ENCODE data around the gene AP2A2.

Gene AP2A2

DNA sequence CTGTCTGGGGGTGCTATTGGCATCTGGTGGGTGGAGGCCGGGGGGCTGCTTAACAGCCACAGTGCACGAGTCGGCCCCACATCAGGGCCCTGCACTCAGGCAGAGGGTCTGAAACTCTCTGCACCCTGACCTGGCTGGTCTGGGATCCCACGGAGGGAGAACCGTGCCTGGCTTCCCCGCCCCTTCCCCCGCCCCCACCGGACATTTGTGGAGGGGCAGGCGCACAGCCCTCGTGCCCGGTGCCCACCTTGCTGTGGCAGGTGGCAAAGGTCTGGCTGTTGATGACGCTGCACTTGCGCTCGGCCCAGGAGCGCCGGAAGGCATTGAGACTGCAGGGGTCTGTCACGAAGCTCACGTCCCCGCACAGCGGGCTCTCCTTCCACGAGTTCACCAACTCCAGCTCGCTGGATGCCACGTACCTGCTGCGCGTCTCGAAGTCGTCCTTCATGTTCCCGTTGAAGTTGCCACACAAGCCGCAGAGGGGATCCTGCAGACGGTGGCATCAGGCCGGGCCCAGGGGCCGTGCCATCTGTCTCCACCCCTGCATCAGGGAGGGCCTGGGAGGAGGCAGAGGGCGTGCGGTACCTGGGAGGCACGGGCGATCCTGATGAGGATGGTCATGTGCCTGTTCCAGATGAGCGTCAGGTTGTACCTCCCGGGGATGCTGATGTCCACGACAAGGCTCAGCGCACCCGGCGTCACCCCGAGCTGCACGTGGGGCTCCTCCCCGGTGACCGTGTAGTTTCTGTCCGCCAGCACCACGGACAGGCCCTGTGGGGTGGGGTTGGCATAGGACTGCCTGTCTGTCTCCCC, 99.1 kb downstream of the AP2A2 start:
- H3K27me3 ChIP-seq (ENCODE audit: control insufficient read depth, insufficient read depth, low read length) = no peaks in the 10 kb centered on the region
- H3K4me3 ChIP-seq (ENCODE audit: low read length) = no peak overlapping the region
- H3K4me1 ChIP-seq (ENCODE audit: control insufficient read depth, insufficient read depth, low read length) = no peaks in the 10 kb centered on the region
- no peaks in the 10 kb centered on the region for H3K36me3 ChIP-seq (ENCODE audit: insufficient read depth, low read length)
- no peak overlapping the region for H3K4me2 ChIP-seq (ENCODE audit: low read length)
- no peak overlapping the region for H3K9ac ChIP-seq (ENCODE audit: low read depth, low read length)
- H3K9me3 ChIP-seq (replicated peaks; ENCODE audit: low read length) = no peaks in the 10 kb centered on the region

DNA sequence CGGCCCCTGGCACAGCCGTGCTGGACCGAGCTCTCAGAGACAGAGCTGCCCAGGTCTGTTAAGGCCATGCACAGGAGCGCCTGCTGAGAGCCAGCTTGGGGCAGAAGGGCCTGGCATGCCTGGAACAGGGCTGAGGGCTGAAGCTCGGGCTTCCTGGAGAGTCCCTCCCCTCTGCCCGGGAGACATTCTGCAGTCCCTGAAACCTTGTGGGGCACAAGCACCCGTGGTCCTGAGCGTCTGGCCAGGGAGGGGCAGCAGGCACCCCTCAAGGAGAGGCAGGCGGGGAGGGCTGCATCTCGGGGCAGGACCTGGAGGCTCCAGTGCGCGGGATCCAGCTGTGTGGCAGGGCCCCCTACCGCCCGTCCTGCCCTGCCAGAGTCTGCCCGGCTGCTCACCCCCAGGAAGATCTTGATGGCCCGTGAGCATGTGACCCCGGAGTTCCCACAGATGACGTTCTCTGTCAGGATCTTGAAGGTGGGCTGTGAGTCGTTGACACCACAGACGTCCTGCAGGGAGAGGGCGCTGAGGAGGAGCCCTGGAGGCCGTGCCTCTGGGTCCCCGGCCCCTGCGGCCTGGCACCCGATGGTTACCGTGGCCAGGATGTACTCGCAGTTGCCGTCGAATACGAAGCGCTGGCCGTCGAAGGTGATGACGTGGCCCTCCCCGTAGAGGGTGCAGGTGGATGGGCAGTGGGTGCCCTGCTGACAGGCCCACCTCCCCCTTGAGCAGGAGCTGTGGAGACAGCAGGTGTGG, 99.9 kb downstream of the AP2A2 start:
- Histone ChIP-seq H3K4me2 (ENCODE audit: low read length) (no peak overlapping the region), H3K27me3 (ENCODE audit: control insufficient read depth, insufficient read depth, low read length) (no peaks in the 10 kb centered on the region), H3K4me1 (ENCODE audit: control insufficient read depth, insufficient read depth, low read length) (no peaks in the 10 kb centered on the region), H3K36me3 (ENCODE audit: insufficient read depth, low read length) (no peaks in the 10 kb centered on the region), H3K9ac (ENCODE audit: low read depth, low read length) (no peak overlapping the region), H3K9me3 (replicated peaks; ENCODE audit: low read length) (no peaks in the 10 kb centered on the region), H3K4me3 (ENCODE audit: low read length) (no peak overlapping the region)

DNA sequence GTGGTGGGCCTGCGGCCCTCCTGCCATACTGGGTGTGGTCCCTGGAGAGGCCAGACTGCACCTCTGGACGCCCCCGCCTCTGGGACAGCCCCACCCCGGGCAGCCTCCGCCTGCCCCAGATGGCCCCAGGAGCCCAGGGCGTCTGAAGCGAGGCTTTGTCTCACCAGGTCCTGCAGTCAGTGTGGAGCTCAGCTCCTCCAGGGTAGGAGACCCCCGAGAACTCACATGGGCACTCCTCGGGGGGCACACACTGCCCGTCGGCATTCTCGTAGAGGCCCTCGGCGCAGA, 100.4 kb downstream of the AP2A2 start:
- Histone ChIP-seq H3K4me3 (ENCODE audit: low read length) (no peak overlapping the region), H3K4me1 (ENCODE audit: control insufficient read depth, insufficient read depth, low read length) (no peaks in the 10 kb centered on the region), H3K36me3 (ENCODE audit: insufficient read depth, low read length) (no peaks in the 10 kb centered on the region), H3K9me3 (replicated peaks; ENCODE audit: low read length) (no peaks in the 10 kb centered on the region), H3K9ac (ENCODE audit: low read depth, low read length) (no peak overlapping the region), H3K27me3 (ENCODE audit: control insufficient read depth, insufficient read depth, low read length) (no peaks in the 10 kb centered on the region), H3K4me2 (ENCODE audit: low read length) (no peak overlapping the region)

DNA sequence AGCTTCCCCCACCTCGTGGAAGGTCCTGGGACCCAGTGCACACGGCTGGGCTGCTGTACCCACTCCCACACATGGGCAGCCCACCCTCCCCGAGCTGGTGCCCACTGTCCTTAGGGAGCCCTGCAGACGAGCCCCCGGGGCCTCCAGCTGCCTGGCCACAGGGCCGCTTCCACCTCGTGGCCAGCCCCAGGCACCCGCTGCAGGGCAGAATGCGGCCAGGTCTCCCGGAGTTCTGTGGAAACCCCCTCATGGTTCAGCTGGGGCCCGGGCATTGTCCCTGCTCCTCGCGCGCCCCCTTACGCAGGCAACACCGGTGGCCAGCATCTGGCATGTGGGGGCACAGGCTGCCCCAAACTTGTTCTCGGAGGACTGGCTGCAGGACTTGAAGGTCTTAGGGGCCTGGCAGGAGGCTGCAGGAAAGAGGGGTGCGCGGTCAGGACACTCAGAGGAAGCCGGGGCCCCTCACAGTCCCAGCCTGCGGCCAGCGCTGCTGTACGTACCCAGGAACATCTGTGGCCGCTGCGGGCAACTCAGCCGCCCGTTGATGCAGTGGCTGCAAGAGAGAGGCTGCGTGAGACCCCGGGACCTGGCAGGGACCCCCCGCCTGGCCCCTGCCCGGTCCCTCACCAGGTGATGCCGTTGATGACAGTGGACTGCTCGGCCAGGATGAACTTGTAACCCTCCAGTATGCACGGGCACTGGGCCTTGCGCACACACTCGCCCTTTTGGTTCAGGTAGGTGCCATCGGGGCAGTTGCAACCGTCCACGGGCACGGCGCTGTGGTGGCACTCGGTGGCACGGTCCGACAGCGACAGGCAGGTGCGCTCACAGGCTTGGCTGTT, 101.2 kb downstream of the AP2A2 start:
- Histone ChIP-seq H3K36me3 (ENCODE audit: insufficient read depth, low read length) (no peaks in the 10 kb centered on the region), H3K9ac (ENCODE audit: low read depth, low read length) (no peak overlapping the region), H3K4me1 (ENCODE audit: control insufficient read depth, insufficient read depth, low read length) (no peaks in the 10 kb centered on the region), H3K9me3 (replicated peaks; ENCODE audit: low read length) (no peaks in the 10 kb centered on the region), H3K4me2 (ENCODE audit: low read length) (no peak overlapping the region), H3K27me3 (ENCODE audit: control insufficient read depth, insufficient read depth, low read length) (no peaks in the 10 kb centered on the region), H3K4me3 (ENCODE audit: low read length) (no peak overlapping the region)

DNA sequence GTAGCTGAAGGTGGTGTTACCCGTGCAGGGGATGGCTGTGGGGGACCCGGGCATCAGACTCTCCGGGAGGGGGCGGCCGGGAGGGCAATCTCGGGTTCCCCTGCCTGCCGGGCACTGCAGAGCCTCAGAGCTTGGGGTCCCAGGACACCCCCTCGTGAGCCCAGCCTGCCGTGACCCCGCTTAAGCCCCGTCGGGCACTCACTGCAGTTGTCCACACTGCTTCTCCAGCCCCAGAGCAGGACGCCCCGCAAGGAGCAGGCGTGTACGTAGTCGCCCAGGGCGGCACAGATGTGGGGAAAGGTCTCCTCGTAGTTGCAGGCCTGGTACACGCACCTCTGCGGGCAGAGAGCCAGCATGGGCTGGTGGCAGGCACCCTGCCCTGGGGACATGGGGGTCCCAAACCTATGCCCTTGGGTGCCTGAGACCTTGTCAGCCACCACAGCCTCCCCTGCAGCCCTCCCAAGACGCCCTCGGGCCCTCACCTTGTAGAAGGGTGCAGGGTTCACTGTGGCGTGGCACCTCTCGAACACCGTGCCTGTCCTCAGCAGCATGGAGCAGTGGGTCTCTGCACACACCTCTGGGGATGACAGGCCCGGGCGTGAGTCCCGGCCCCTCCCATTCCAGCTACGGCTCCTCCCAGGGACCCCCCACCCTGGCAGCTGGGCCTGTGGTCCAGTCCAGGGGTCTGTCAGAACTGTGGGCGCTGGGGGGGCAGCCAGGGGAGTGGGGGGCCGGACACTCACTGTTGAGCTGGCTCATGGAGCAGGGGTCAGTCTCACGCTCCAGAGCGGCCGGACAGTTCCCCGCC, 102.0 kb downstream of the AP2A2 start:
- no peaks in the 10 kb centered on the region for H3K27me3 ChIP-seq (ENCODE audit: control insufficient read depth, insufficient read depth, low read length)
- H3K9me3 ChIP-seq (replicated peaks; ENCODE audit: low read length) = no peaks in the 10 kb centered on the region
- H3K4me1 ChIP-seq (ENCODE audit: control insufficient read depth, insufficient read depth, low read length) = no peaks in the 10 kb centered on the region
- no peak overlapping the region for H3K4me2 ChIP-seq (ENCODE audit: low read length)
- H3K9ac ChIP-seq (ENCODE audit: low read depth, low read length) = no peak overlapping the region
- H3K4me3 ChIP-seq (ENCODE audit: low read length) = no peak overlapping the region
- no peaks in the 10 kb centered on the region for H3K36me3 ChIP-seq (ENCODE audit: insufficient read depth, low read length)

DNA sequence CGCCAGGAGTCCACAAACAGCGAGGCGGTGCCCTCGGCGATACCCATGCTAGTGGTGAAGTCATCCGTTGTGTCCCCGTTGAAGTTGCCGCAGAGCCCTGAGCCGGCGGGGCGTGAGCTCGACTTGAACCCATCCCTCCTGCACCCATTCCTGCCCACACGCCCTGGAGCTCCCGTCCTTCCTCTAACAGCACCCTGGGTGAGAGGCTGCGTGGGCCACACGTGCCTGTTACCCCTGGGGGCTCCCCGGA, 102.5 kb downstream of the AP2A2 start:
- H3K4me1 ChIP-seq (ENCODE audit: control insufficient read depth, insufficient read depth, low read length) = no peaks in the 10 kb centered on the region
- no peak overlapping the region for H3K9ac ChIP-seq (ENCODE audit: low read depth, low read length)

DNA sequence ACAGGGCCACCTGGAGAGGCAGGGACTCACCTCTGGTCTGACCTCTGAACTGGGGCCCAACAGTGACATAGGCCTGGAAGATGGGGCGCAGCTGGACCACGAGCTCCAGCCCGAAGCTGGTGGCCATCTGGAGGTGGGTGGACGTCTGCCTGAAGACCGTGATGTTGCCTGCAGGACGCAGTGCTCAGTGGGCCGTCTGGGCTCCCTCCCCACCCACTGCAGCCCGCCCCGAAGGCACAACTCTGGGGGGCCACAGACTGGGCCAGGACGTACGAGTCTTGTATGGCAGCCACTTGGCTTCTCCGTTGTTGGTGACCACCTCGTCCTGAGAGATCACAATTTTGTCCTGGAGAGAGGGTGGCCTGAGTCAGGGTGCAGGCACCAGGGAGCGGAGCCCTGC, 102.9 kb downstream of the AP2A2 start:
- Histone ChIP-seq H3K4me1 (ENCODE audit: control insufficient read depth, insufficient read depth, low read length) (no peaks in the 10 kb centered on the region), H3K4me2 (ENCODE audit: low read length) (no peak overlapping the region), H3K9me3 (replicated peaks; ENCODE audit: low read length) (no peaks in the 10 kb centered on the region), H3K9ac (ENCODE audit: low read depth, low read length) (no peak overlapping the region), H3K4me3 (ENCODE audit: low read length) (no peak overlapping the region), H3K36me3 (ENCODE audit: insufficient read depth, low read length) (no peaks in the 10 kb centered on the region), H3K27me3 (ENCODE audit: control insufficient read depth, insufficient read depth, low read length) (no peaks in the 10 kb centered on the region)

More for the DNA sequence above, 102.5 kb downstream of the AP2A2 start:
- Histone ChIP-seq H3K36me3 (ENCODE audit: insufficient read depth, low read length) (no peaks in the 10 kb centered on the region), H3K4me3 (ENCODE audit: low read length) (no peak overlapping the region), H3K27me3 (ENCODE audit: control insufficient read depth, insufficient read depth, low read length) (no peaks in the 10 kb centered on the region), H3K4me2 (ENCODE audit: low read length) (no peak overlapping the region), H3K9me3 (replicated peaks; ENCODE audit: low read length) (no peaks in the 10 kb centered on the region)

DNA sequence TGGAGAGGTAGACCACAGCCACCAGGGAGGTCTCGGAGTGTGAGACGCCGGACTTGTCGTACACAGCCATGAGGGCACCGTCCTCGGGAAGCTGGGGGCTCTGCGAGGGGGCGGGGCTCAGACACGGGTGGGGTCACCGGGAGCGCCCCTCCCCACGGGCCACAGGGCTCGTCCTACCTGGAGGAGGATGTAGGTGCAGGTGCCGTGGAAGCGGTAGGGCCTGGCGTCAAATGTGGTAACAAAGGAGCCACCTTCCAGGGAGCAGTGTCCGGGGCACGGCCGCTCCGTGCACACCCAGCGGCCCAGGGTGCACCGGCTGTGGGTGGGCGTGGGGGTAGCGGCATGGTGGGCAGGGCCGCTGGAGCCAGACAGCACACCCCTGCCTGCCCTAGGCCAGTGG, 103.4 kb downstream of the AP2A2 start:
- Histone ChIP-seq H3K27me3 (ENCODE audit: control insufficient read depth, insufficient read depth, low read length) (peaks cover 4% of the 10 kb centered on the region), H3K9ac (ENCODE audit: low read depth, low read length) (no peak overlapping the region), H3K36me3 (ENCODE audit: insufficient read depth, low read length) (no peaks in the 10 kb centered on the region), H3K4me3 (ENCODE audit: low read length) (no peak overlapping the region), H3K4me1 (ENCODE audit: control insufficient read depth, insufficient read depth, low read length) (no peaks in the 10 kb centered on the region), H3K4me2 (ENCODE audit: low read length) (no peak overlapping the region), H3K9me3 (replicated peaks; ENCODE audit: low read length) (no peaks in the 10 kb centered on the region)

DNA sequence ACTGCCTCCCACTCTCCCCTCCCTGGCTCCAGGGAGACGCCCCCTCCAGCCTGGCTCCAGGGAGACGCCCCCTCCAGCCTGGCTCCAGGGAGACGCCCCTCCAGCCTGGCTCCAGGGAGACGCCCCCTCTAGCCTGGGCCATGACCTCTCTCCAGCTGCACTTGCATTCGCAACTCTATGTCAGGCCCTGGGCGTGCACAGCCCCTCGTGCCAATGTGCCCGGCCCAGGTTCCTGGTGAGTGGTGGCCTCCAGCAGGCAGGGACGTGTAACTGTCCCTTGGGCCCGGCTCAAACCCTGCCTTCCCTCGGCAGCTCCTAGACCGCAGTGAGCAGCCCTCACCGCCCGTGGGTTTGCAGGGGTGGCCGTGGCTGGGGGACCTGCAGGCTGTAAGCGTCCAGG, 104.0 kb downstream of the AP2A2 start:
- H3K9me3 ChIP-seq (replicated peaks; ENCODE audit: low read length) = no peaks in the 10 kb centered on the region
- H3K27me3 ChIP-seq (ENCODE audit: control insufficient read depth, insufficient read depth, low read length) = peaks cover 8% of the 10 kb centered on the region
- H3K9ac ChIP-seq (ENCODE audit: low read depth, low read length) = no peak overlapping the region
- no peaks in the 10 kb centered on the region for H3K36me3 ChIP-seq (ENCODE audit: insufficient read depth, low read length)
- H3K4me1 ChIP-seq (ENCODE audit: control insufficient read depth, insufficient read depth, low read length) = no peaks in the 10 kb centered on the region
- no peak overlapping the region for H3K4me3 ChIP-seq (ENCODE audit: low read length)
- H3K4me2 ChIP-seq (ENCODE audit: low read length) = no peak overlapping the region

DNA sequence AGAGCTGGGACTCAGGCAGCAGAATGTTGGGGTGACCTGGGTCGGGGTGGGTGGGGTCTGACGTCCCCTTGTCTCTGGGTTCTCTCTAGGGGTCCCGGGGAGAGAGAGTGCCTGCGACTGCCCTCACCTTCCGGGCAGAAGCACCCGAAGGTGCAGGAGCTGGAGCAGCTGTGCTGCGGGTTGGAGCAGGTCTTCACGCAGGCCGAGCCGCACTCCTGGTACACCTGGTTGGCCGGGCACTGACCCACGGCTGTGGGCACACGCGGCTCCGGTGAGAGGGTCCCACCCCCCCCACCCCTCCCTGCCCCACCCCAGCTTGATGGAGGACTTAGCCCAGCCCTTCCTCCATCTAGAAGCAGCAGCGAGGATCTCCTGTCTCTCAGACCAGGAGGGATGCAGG, 104.4 kb downstream of the AP2A2 start:
- peaks cover 12% of the 10 kb centered on the region for H3K27me3 ChIP-seq (ENCODE audit: control insufficient read depth, insufficient read depth, low read length)
- H3K4me1 ChIP-seq (ENCODE audit: control insufficient read depth, insufficient read depth, low read length) = no peaks in the 10 kb centered on the region
- H3K4me3 ChIP-seq (ENCODE audit: low read length) = no peak overlapping the region
- H3K9me3 ChIP-seq (replicated peaks; ENCODE audit: low read length) = no peaks in the 10 kb centered on the region
- no peak overlapping the region for H3K4me2 ChIP-seq (ENCODE audit: low read length)
- H3K36me3 ChIP-seq (ENCODE audit: insufficient read depth, low read length) = no peaks in the 10 kb centered on the region
- H3K9ac ChIP-seq (ENCODE audit: low read depth, low read length) = no peak overlapping the region

DNA sequence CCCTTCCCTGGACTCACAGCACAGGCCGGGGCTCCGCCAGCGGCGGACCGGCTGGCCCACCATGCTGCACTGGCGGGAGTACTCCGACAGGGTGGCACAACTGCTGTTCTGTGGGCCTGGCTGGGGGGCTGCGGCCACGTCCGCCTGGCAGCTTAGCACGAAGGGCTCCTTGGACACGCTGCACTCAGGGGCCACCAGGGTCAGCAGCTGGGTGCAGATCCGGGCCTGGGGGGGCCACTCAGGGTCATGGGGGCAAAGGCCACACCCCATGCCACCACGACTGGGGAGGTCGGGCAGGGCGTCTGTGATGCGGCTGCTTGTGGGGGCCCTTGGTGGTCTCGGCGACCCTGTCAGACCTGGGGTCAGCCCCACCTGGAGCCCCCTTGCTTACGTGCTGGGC, 104.9 kb downstream of the AP2A2 start:
- no peaks in the 10 kb centered on the region for H3K4me1 ChIP-seq (ENCODE audit: control insufficient read depth, insufficient read depth, low read length)
- H3K4me3 ChIP-seq (ENCODE audit: low read length) = no peak overlapping the region
- H3K4me2 ChIP-seq (ENCODE audit: low read length) = no peak overlapping the region
- no peaks in the 10 kb centered on the region for H3K9me3 ChIP-seq (replicated peaks; ENCODE audit: low read length)
- no peak overlapping the region for H3K9ac ChIP-seq (ENCODE audit: low read depth, low read length)
- peaks cover 16% of the 10 kb centered on the region for H3K27me3 ChIP-seq (ENCODE audit: control insufficient read depth, insufficient read depth, low read length)
- no peaks in the 10 kb centered on the region for H3K36me3 ChIP-seq (ENCODE audit: insufficient read depth, low read length)

Data from skeletal muscle satellite cell (primary cell).